ENCODE results near the gene AKR7A2. TPM values are rescaled to one million over a fixed set of nuclear protein-coding genes. Genes with fewer than 3 reads are reported as not detected.

Gene AKR7A2
- total RNA-seq, 1 experiment from 2014 or later: 86.6 TPM

GRCh38 chr1:19268445-19268844, 43.5 kb downstream of the AKR7A2 start:
- BruUV-seq (replicated peaks): no TSS peak
- no peak for ATAC-seq
- ChIA-PET CTCF (no interaction called here), POLR2A (no interaction called here)
- Histone ChIP-seq H3K4me3 (ENCODE audit: low read depth in 2 of 2, low read length in 2 of 2) (no peak overlapping the region), H3K36me3 (ENCODE audit: control insufficient read depth, insufficient read depth, low read length) (no peaks in the 10 kb centered on the region), H3K27ac (ENCODE audit: low read length) (no peak overlapping the region), H3K9me3 (ENCODE audit: control insufficient read depth, insufficient read depth, low read depth, low read length) (no peaks in the 10 kb centered on the region), H3K27me3 (ENCODE audit: control insufficient read depth, insufficient read depth, low read length) (no peaks in the 10 kb centered on the region), H3K4me1 (ENCODE audit: control insufficient read depth, insufficient read depth, low read length) (no peaks in the 10 kb centered on the region)
- TF ChIP-seq SIN3A (IDR thresholded peaks at IDR 0.05; ENCODE audit: borderline replicate concordance, insufficient read depth, low read depth, low read length) (no peak), POLR2AphosphoS5 (IDR thresholded peaks at IDR 0.05; ENCODE audit: low read depth, low read length) (no peak)
- no peak for DNase-seq (ENCODE audit: low read depth, low spot score)
- intact Hi-C loops (cut with micrococcal nuclease; ENCODE audit: unreplicated experiment): no loop called here
- in situ Hi-C loops (cut with HindIII; ENCODE audit: low pct_unique_long_range_greater_than_20kb, low sequenced_read_pairs): no loop called here

DNA sequence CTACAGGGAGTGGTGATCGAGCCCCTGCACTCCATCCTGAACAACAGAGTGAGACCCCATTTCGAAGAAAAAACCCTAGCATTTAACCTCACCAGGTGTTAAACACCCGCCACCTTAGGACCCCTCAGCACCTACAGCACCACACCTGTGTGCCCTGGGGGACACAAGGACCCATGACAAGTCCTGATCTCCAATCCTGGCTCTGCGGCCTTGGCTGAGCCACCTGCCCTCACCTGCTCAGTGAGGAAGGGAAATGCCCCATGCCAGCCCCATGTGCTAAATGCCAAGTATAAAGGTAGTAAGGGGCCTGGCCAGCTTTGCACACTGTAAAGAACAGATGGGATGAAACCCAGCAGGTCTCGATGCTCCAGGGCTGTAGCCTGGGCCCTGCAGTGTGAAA, 49.2 kb downstream of the AKR7A2 start:
- no peak for ATAC-seq
- POLR2A ChIA-PET: no interaction called here
- Histone ChIP-seq H3K4me1 (ENCODE audit: control insufficient read depth, insufficient read depth, low read length) (no peaks in the 10 kb centered on the region), H3K9me3 (ENCODE audit: control insufficient read depth, insufficient read depth, low read depth, low read length) (no peaks in the 10 kb centered on the region), H3K36me3 (ENCODE audit: control insufficient read depth, insufficient read depth, low read length) (0 out of 2 replicates have a peak, but pooled peaks cover 3% of the 10 kb centered on the region), H3K4me3 (ENCODE audit: low read depth in 2 of 2, low read length in 2 of 2) (no peak overlapping the region), H3K27me3 (ENCODE audit: control insufficient read depth, insufficient read depth, low read length) (no peaks in the 10 kb centered on the region), H3K27ac (ENCODE audit: low read length) (no peak overlapping the region)
- DNase-seq (ENCODE audit: low read depth, low spot score): no peak
- intact Hi-C loops (cut with micrococcal nuclease; ENCODE audit: unreplicated experiment) (no loop called here), in situ Hi-C loops (cut with HindIII; ENCODE audit: low pct_unique_long_range_greater_than_20kb, low sequenced_read_pairs) (no loop called here)
- TF ChIP-seq CTCF (IDR thresholded peaks at IDR 0.05) (no peak), SIN3A (IDR thresholded peaks at IDR 0.05; ENCODE audit: borderline replicate concordance, insufficient read depth, low read depth, low read length) (no peak), POLR2AphosphoS5 (IDR thresholded peaks at IDR 0.05; ENCODE audit: low read depth, low read length) (no peak)
- BruUV-seq (replicated peaks): no TSS peak
- CTCF ChIA-PET: interaction anchor here (1.1 kb wide), 1 partner anchor 399 kb away, joined by 4 read pairs; no protein-coding TSS in a partner anchor

DNA sequence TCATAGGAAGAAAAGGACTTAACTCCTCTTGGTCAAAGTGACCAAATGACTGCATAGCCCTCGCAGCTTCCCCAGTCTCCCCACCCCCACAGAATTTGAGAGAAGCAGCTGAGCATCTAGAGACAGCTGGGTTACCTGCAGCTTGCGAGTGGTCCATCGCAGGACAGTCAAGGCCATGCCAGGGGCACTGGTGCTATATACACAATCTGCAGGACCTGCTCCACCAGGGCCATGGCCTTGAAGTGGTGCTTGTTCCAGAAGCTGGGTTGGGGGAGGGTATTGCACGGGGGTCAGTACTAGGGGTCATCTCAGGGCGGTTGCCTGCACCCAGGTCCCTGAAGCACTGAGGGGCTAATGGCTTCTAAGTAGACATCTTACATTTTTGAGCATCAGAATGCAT, 49.9 kb downstream of the AKR7A2 start:
- Histone ChIP-seq H3K27ac (ENCODE audit: low read length) (no peak overlapping the region), H3K4me1 (ENCODE audit: control insufficient read depth, insufficient read depth, low read length) (no peaks in the 10 kb centered on the region), H3K9me3 (ENCODE audit: control insufficient read depth, insufficient read depth, low read depth, low read length) (no peaks in the 10 kb centered on the region), H3K36me3 (ENCODE audit: control insufficient read depth, insufficient read depth, low read length) (0 out of 2 replicates have a peak, but pooled peaks cover 3% of the 10 kb centered on the region), H3K27me3 (ENCODE audit: control insufficient read depth, insufficient read depth, low read length) (no peaks in the 10 kb centered on the region), H3K4me3 (ENCODE audit: low read depth in 2 of 2, low read length in 2 of 2) (no peak overlapping the region)
- no peak for DNase-seq (ENCODE audit: low read depth, low spot score)
- BruUV-seq (replicated peaks): no TSS peak
- ATAC-seq: peak; percentile 13; the same call in 1 of the 2 replicates
- TF ChIP-seq POLR2AphosphoS5 (IDR thresholded peaks at IDR 0.05; ENCODE audit: low read depth, low read length): no peak; the same call in none of the 2 replicates
- no peak for TF ChIP-seq REST (IDR thresholded peaks at IDR 0.05; ENCODE audit: insufficient read depth in 1 of 2, low read depth in 2 of 2, low read length in 1 of 2)
- TF ChIP-seq TCF7L2 (IDR thresholded peaks at IDR 0.05; ENCODE audit: low read depth, low read length): no peak
- no peak for TF ChIP-seq SIN3A (IDR thresholded peaks at IDR 0.05; ENCODE audit: borderline replicate concordance, insufficient read depth, low read depth, low read length)
- TF ChIP-seq CTCF (IDR thresholded peaks at IDR 0.05): no peak
- ChIA-PET CTCF (no interaction called here), POLR2A (no interaction called here)
- intact Hi-C loops (cut with micrococcal nuclease; ENCODE audit: unreplicated experiment): no loop called here
- in situ Hi-C loops (cut with HindIII; ENCODE audit: low pct_unique_long_range_greater_than_20kb, low sequenced_read_pairs): no loop called here

Data from Panc1 (cell line).